AG09309 (cell line): ENCODE measurements around the gene FRAT1.

Experiments used
- DNase-seq: peaks from one replicate; pipeline ENCODE4 v3.0.0-alpha.2; 2010; ENCODE audit warnings: low read depth
- H3K4me3 ChIP-seq: 2 replicates; pipeline ENCODE4 v1.5.1; 2011; ENCODE audit warnings: mild to moderate bottlenecking, low read depth, low read length, moderate library complexity; ENCODE audit not compliant: control insufficient read depth
- TF ChIP-seq, protein P1 (sequence below): IDR thresholded peaks from 2 replicates; pipeline ENCODE4 v1.5.1; 2011; ENCODE audit warnings: mild to moderate bottlenecking, low read depth, low read length, inconsistent platforms; ENCODE audit not compliant: insufficient read depth, control insufficient read depth; ENCODE audit errors: missing control alignments

Gene FRAT1

DNA sequence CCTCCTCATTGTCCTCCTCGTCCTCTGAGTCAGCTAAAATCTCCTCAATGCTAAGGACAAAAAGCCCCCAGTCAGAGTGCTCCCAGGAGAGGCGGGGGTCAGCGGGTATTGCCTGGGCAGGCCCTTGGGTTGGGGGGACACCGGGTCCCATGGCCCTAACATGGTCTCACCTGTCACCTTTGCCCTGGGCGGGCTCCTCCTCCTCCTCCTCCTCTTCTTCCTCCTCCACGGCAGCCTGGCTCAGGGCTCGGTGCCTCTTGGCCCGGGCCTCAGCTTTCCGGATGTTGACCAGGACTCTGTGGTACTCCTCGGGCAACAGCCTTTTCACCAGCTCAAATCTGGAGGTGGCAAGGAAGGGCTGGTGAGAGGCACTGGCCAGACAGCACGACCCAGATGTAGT is 47.5 kb downstream of the FRAT1 start:
- TF ChIP-seq, protein P1, sequence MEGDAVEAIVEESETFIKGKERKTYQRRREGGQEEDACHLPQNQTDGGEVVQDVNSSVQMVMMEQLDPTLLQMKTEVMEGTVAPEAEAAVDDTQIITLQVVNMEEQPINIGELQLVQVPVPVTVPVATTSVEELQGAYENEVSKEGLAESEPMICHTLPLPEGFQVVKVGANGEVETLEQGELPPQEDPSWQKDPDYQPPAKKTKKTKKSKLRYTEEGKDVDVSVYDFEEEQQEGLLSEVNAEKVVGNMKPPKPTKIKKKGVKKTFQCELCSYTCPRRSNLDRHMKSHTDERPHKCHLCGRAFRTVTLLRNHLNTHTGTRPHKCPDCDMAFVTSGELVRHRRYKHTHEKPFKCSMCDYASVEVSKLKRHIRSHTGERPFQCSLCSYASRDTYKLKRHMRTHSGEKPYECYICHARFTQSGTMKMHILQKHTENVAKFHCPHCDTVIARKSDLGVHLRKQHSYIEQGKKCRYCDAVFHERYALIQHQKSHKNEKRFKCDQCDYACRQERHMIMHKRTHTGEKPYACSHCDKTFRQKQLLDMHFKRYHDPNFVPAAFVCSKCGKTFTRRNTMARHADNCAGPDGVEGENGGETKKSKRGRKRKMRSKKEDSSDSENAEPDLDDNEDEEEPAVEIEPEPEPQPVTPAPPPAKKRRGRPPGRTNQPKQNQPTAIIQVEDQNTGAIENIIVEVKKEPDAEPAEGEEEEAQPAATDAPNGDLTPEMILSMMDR = no peak
- DNase-seq = no peak
- no peak overlapping the region for H3K4me3 ChIP-seq

DNA sequence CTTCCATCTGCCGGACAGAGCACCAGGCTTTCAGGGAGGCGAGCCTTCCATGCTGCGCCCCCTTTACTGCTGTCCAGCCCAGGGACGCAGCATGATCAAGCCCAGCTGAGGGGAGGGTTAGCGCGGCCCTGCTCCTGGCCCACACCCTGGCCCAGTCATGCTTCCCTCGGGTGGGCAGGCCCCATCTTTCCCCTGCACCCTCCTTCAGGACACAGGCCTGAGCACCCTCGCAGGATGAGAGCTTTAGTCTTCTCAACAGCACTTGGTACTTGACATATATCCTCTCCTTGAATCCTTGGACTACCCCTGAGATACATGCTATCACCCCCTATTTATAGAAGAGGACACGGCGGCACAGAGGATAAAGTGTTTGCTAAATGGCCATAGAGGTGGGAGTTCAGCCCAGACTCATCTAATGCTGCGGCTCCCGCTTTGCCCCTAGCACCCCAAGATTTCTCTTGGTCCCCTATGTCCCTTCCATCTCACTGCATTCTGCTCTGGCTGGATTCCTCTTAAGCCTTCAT is 48.1 kb downstream of the FRAT1 start:
- no peak for DNase-seq
- H3K4me3 ChIP-seq = no peak overlapping the region
- TF ChIP-seq, protein P1 = no peak
